CD4-positive, alpha-beta T cell treated with Interleukin-21 for 1 hour (primary cell): ENCODE results near the gene GNG8.

Experiments
- DNase-seq: peaks from one replicate; pipeline ENCODE4 v3.0.0-alpha.2; 2020

The GNG8 gene

GRCh38 chr19:46635920-46636761 is at the start of gene GNG8:
Gene GNG8, minus strand, starts transcription at chr19:46636202. Its CDS starts 1,520 bp downstream, at chr19:46634682.
- peak; percentile 39 for DNase-seq

GRCh38 chr19:46685189-46685588 is 49.2 kb upstream of the GNG8 start:
- DNase-seq: no peak

- peak; percentile 71 for DNase-seq
These were observed 42.2 kb upstream of the GNG8 start for GRCh38 chr19:46678110-46678732.

- no peak for DNase-seq
These were observed 38.6 kb upstream of the GNG8 start for GRCh38 chr19:46674416-46675178.

GRCh38 chr19:46670813-46671212 is 34.8 kb upstream of the GNG8 start:
- no peak for DNase-seq

- DNase-seq: no peak
These were observed 32.7 kb upstream of the GNG8 start for GRCh38 chr19:46668662-46669061.

- no peak for DNase-seq
These were observed 29.1 kb upstream of the GNG8 start for GRCh38 chr19:46665072-46665471.

- DNase-seq: peak; percentile 80
These were observed 26.0 kb upstream of the GNG8 start for GRCh38 chr19:46661735-46662592.

GRCh38 chr19:46661020-46661731 is 25.2 kb upstream of the GNG8 start, which contains the start of gene DACT3:
Gene DACT3, minus strand, starts transcription at chr19:46661182. Its CDS starts 118 bp downstream, at chr19:46661064.
- peak; percentile 100 for DNase-seq

GRCh38 chr19:46660551-46661019 is 24.6 kb upstream of the GNG8 start:
- no peak for DNase-seq

- peak; percentile 13 for DNase-seq
These were observed 24.1 kb upstream of the GNG8 start for GRCh38 chr19:46660008-46660517.

GRCh38 chr19:46659151-46660007 is 23.4 kb upstream of the GNG8 start:
- no peak for DNase-seq

- DNase-seq: no peak
These were observed 20.5 kb upstream of the GNG8 start for GRCh38 chr19:46656541-46656940.

- no peak for DNase-seq
These were observed 18.7 kb upstream of the GNG8 start for GRCh38 chr19:46654621-46655152.

GRCh38 chr19:46650445-46650844 is 14.4 kb upstream of the GNG8 start:
- no peak for DNase-seq

- DNase-seq: no peak
These were observed 13.3 kb upstream of the GNG8 start for GRCh38 chr19:46648961-46649960.

- no peak for DNase-seq
These were observed 12.3 kb upstream of the GNG8 start for GRCh38 chr19:46648060-46648960.

GRCh38 chr19:46646402-46646801 is 10.4 kb upstream of the GNG8 start:
- no peak for DNase-seq
